GM18502 (cell line): ENCODE data around the gene USP49.

ENCODE experiments used
- ATAC-seq: cut with Tn5 transposase; IDR thresholded peaks from one replicate; pipeline ENCODE4 v1.9.1; 2021; ENCODE audit warnings: mild to moderate bottlenecking; ENCODE audit not compliant: unreplicated experiment, poor library complexity

The USP49 gene

GRCh38 chr6:41878246-41878645, 16.9 kb downstream of the USP49 start:
- ATAC-seq = no peak

GRCh38 chr6:41877051-41877680, 18.0 kb downstream of the USP49 start:
- no peak for ATAC-seq

GRCh38 chr6:41874741-41875140, 20.4 kb downstream of the USP49 start:
- no peak for ATAC-seq

- no peak for ATAC-seq
Observed at GRCh38 chr6:41872147-41872546, 23.0 kb downstream of the USP49 start.

GRCh38 chr6:41871691-41872090, 23.5 kb downstream of the USP49 start:
- ATAC-seq = no peak

GRCh38 chr6:41859356-41859755, 35.8 kb downstream of the USP49 start:
- no peak for ATAC-seq

- ATAC-seq = no peak
Observed at GRCh38 chr6:41858703-41859102, 36.5 kb downstream of the USP49 start.

- ATAC-seq = no peak
Observed at GRCh38 chr6:41850861-41851260, 44.3 kb downstream of the USP49 start.

GRCh38 chr6:41846666-41847237, 48.4 kb downstream of the USP49 start:
- ATAC-seq = peak; percentile 61

GRCh38 chr6:41843178-41843577, 52.0 kb downstream of the USP49 start:
- no peak for ATAC-seq

GRCh38 chr6:41840326-41840725, 54.8 kb downstream of the USP49 start:
- ATAC-seq = no peak

- no peak for ATAC-seq
Observed at GRCh38 chr6:41836660-41837052, 58.5 kb downstream of the USP49 start.

- no peak for ATAC-seq
Observed at GRCh38 chr6:41836022-41836659, 59.0 kb downstream of the USP49 start.

- no peak for ATAC-seq
Observed at GRCh38 chr6:41832263-41832662, 62.9 kb downstream of the USP49 start.

- no peak for ATAC-seq
Observed at GRCh38 chr6:41826343-41827022, 68.7 kb downstream of the USP49 start.

- no peak for ATAC-seq
Observed at GRCh38 chr6:41824571-41825569, 70.3 kb downstream of the USP49 start.

GRCh38 chr6:41823178-41823577, 72.0 kb downstream of the USP49 start:
- no peak for ATAC-seq

GRCh38 chr6:41822021-41822420, 73.2 kb downstream of the USP49 start:
- ATAC-seq = no peak

- ATAC-seq = no peak
Observed at GRCh38 chr6:41821266-41821665, 73.9 kb downstream of the USP49 start.
